ENCODE data around the gene PTPRH. TPM values are rescaled to one million over a fixed set of nuclear protein-coding genes. Genes with fewer than 3 reads are reported as not detected.

PTPRH gene
- polyA plus RNA-seq, 1 donor (not counting 4 experiments of a cell fraction or from before 2014, with no cell fraction given): 0.17 TPM

GRCh38 chr19:55220525-55220924 lies 11.2 kb upstream of the PTPRH start:
- Histone ChIP-seq H3K27me3 (ENCODE audit: control insufficient read depth, extremely low read depth, insufficient read depth, low read length) (no peaks in the 10 kb centered on the region), H3K4me1 (ENCODE audit: control insufficient read depth, extremely low read depth, insufficient read depth, low read length) (peaks cover 9% of the 10 kb centered on the region), H3K9me3 (ENCODE audit: control insufficient read depth, low read depth, low read length) (no peaks in the 10 kb centered on the region), H3K79me2 (ENCODE audit: control insufficient read depth, insufficient read depth, low read length) (no peaks in the 10 kb centered on the region), H3K4me2 (ENCODE audit: control insufficient read depth, extremely low read depth, insufficient read depth, low read depth, low read length) (no peak overlapping the region), H3K9me1 (ENCODE audit: control insufficient read depth, extremely low read depth, insufficient read depth, low read length) (no peaks in the 10 kb centered on the region), H4K20me1 (ENCODE audit: control insufficient read depth, extremely low read depth, insufficient read depth, low read length) (no peaks in the 10 kb centered on the region), H2AFZ (ENCODE audit: control insufficient read depth, low read length) (no peak overlapping the region), H3K36me3 (ENCODE audit: control insufficient read depth in 2 of 2, extremely low read depth in 1 of 2, insufficient read depth in 2 of 2, low read length in 2 of 2) (peaks cover 0 to 7% of the 10 kb centered on the region in 2 experiments), H3K27ac (ENCODE audit: control insufficient read depth, insufficient read depth, low read length) (no peak overlapping the region), H3K9ac (ENCODE audit: control insufficient read depth, extremely low read depth, insufficient read depth, low read length) (no peak overlapping the region), H3K4me3 (ENCODE audit: control insufficient read depth in 2 of 3, extremely low read depth in 1 of 3, insufficient read depth in 2 of 3, low read depth in 1 of 3, low read length in 3 of 3) (no peak overlapping the region)
- dilution Hi-C loops (cut with MboI; ENCODE audit: extremely low pct_ligation_motif_present, low sequenced_read_pairs): no loop called here
- TF ChIP-seq CTCF (optimal IDR thresholded peaks at IDR 0.05 in 1 of 3, IDR thresholded peaks at IDR 0.05 in 1 of 3, conservative IDR thresholded peaks at IDR 0.05 in 1 of 3; ENCODE audit: extremely low read depth in 1 of 3, insufficient read depth in 2 of 3, low read length in 3 of 3) (no peak), EZH2 (IDR thresholded peaks at IDR 0.05; ENCODE audit: low read length) (no peak)
- DNase-seq (ENCODE audit: low read depth, low spot score) (no peak), FAIRE-seq (no peak)

GRCh38 chr19:55216461-55217198 lies 7.3 kb upstream of the PTPRH start:
- Histone ChIP-seq H2AFZ (ENCODE audit: control insufficient read depth, low read length) (no peak overlapping the region), H3K36me3 (ENCODE audit: control insufficient read depth in 2 of 2, extremely low read depth in 1 of 2, insufficient read depth in 2 of 2, low read length in 2 of 2) (peaks cover 0 to 2% of the 10 kb centered on the region in 2 experiments), H3K27me3 (ENCODE audit: control insufficient read depth, extremely low read depth, insufficient read depth, low read length) (no peaks in the 10 kb centered on the region), H3K79me2 (ENCODE audit: control insufficient read depth, insufficient read depth, low read length) (no peaks in the 10 kb centered on the region), H3K9ac (ENCODE audit: control insufficient read depth, extremely low read depth, insufficient read depth, low read length) (peak overlapping the region; percentile 65), H3K27ac (ENCODE audit: control insufficient read depth, insufficient read depth, low read length) (peak overlapping the region; percentile 64), H4K20me1 (ENCODE audit: control insufficient read depth, extremely low read depth, insufficient read depth, low read length) (no peaks in the 10 kb centered on the region), H3K9me1 (ENCODE audit: control insufficient read depth, extremely low read depth, insufficient read depth, low read length) (no peaks in the 10 kb centered on the region), H3K9me3 (ENCODE audit: control insufficient read depth, low read depth, low read length) (no peaks in the 10 kb centered on the region), H3K4me1 (ENCODE audit: control insufficient read depth, extremely low read depth, insufficient read depth, low read length) (peaks cover 9% of the 10 kb centered on the region), H3K4me3 (ENCODE audit: control insufficient read depth in 2 of 3, extremely low read depth in 1 of 3, insufficient read depth in 2 of 3, low read depth in 1 of 3, low read length in 3 of 3) (peak overlapping the region; percentile 12 to 66 (median 18)), H3K4me2 (ENCODE audit: control insufficient read depth, extremely low read depth, insufficient read depth, low read depth, low read length) (peak overlapping the region; percentile 89)
- dilution Hi-C loops (cut with MboI; ENCODE audit: extremely low pct_ligation_motif_present, low sequenced_read_pairs): no loop called here
- peak; percentile 87 for FAIRE-seq
- peak; percentile 99 for DNase-seq (ENCODE audit: low read depth, low spot score)
- TF ChIP-seq CTCF (optimal IDR thresholded peaks at IDR 0.05 in 1 of 3, IDR thresholded peaks at IDR 0.05 in 1 of 3, conservative IDR thresholded peaks at IDR 0.05 in 1 of 3; ENCODE audit: extremely low read depth in 1 of 3, insufficient read depth in 2 of 3, low read length in 3 of 3) (peak in 1 of 3 experiments; percentile 6), EZH2 (IDR thresholded peaks at IDR 0.05; ENCODE audit: low read length) (no peak)
